HL-60 (cell line): ENCODE data around the gene STX18.

Experiments used
- DNase-seq, 2 experiments: peaks; one replicate each; pipeline ENCODE4 v3.0.0-alpha.2; 2010 to 2020; ENCODE audit warnings: low read depth in 1 of 2, low spot score in 1 of 2
- H3K27ac ChIP-seq: fragments of 250-450 bp; sonication (Bioruptor Pico); replicated peaks from 2 replicates; pipeline ENCODE4 v1.5.1; 2020; ENCODE audit warnings: mild to moderate bottlenecking, moderate library complexity
- H3K27me3 ChIP-seq: fragments of 250-450 bp; sonication (Bioruptor Pico); 2 replicates; pipeline ENCODE4 v1.5.1; 2021; ENCODE audit warnings: mild to moderate bottlenecking, moderate library complexity; ENCODE audit not compliant: insufficient read depth, poor library complexity, severe bottlenecking
- H3K4me3 ChIP-seq: replicated peaks from 2 replicates; pipeline ENCODE4 v1.5.1; 2011; ENCODE audit warnings: mild to moderate bottlenecking, control low read depth, low read length; ENCODE audit not compliant: insufficient read depth
- CTCF ChIP-seq: IDR thresholded peaks from one replicate; pipeline ENCODE4 v1.5.1; 2011; ENCODE audit warnings: low read length, control low read depth, inconsistent platforms; ENCODE audit not compliant: insufficient read depth
- GABPA ChIP-seq: IDR thresholded peaks from 2 replicates; pipeline ENCODE4 v1.6.1; 2012; ENCODE audit warnings: low read depth
- POLR2AphosphoS5 ChIP-seq: IDR thresholded peaks from 2 replicates; pipeline ENCODE4 v1.6.1; 2012; ENCODE audit warnings: low read depth
- REST ChIP-seq: IDR thresholded peaks from 2 replicates; pipeline ENCODE4 v1.6.1; 2012; ENCODE audit warnings: low read depth; ENCODE audit not compliant: insufficient replicate concordance
- SPI1 ChIP-seq: IDR thresholded peaks from 2 replicates; pipeline ENCODE4 v1.6.1; 2012; ENCODE audit warnings: low read depth, mild to moderate bottlenecking, borderline replicate concordance

Gene STX18

GRCh38 chr4:4456816-4457578, 84.9 kb downstream of the STX18 start:
- TF ChIP-seq CTCF = no peak
- no peak for TF ChIP-seq GABPA
- no peak for TF ChIP-seq SPI1
- no peak for TF ChIP-seq REST
- no peak for TF ChIP-seq POLR2AphosphoS5
- DNase-seq = no peak
- Histone ChIP-seq H3K27ac (no peak overlapping the region), H3K27me3 (no peaks in the 10 kb centered on the region), H3K4me3 (no peak overlapping the region)

- Histone ChIP-seq H3K4me3 (no peak overlapping the region), H3K27ac (no peak overlapping the region), H3K27me3 (no peaks in the 10 kb centered on the region)
- TF ChIP-seq REST = no peak
- no peak for TF ChIP-seq POLR2AphosphoS5
- TF ChIP-seq CTCF = no peak
- no peak for TF ChIP-seq GABPA
- no peak for TF ChIP-seq SPI1
- no peak for DNase-seq
Measured at GRCh38 chr4:4456351-4456750, 85.5 kb downstream of the STX18 start.

- TF ChIP-seq CTCF (no peak), SPI1 (no peak), REST (no peak), POLR2AphosphoS5 (no peak), GABPA (no peak)
- DNase-seq = no peak
- Histone ChIP-seq H3K27me3 (no peaks in the 10 kb centered on the region), H3K4me3 (no peak overlapping the region), H3K27ac (no peak overlapping the region)
Measured at GRCh38 chr4:4455210-4455865, 86.5 kb downstream of the STX18 start.
